Measurements from ENCODE around the gene TCERG1.

The TCERG1 gene

GRCh38 chr5:146409054-146409671 is 38.0 kb upstream of the TCERG1 start:
- H3K4me3 ChIP-seq (ENCODE audit: low read depth, low read length), result no peak overlapping the region
- no peak for DNase-seq (ENCODE audit: low read depth)
- no peak for TF ChIP-seq CTCF (IDR thresholded peaks at IDR 0.05; ENCODE audit: insufficient read depth, low read depth, low read length, missing control alignments)

- TF ChIP-seq CTCF (IDR thresholded peaks at IDR 0.05; ENCODE audit: insufficient read depth, low read depth, low read length, missing control alignments), result no peak
- DNase-seq (ENCODE audit: low read depth), result no peak
- no peak overlapping the region for H3K4me3 ChIP-seq (ENCODE audit: low read depth, low read length)
Measured at GRCh38 chr5:146410272-146410671, 36.9 kb upstream of the TCERG1 start.

DNA sequence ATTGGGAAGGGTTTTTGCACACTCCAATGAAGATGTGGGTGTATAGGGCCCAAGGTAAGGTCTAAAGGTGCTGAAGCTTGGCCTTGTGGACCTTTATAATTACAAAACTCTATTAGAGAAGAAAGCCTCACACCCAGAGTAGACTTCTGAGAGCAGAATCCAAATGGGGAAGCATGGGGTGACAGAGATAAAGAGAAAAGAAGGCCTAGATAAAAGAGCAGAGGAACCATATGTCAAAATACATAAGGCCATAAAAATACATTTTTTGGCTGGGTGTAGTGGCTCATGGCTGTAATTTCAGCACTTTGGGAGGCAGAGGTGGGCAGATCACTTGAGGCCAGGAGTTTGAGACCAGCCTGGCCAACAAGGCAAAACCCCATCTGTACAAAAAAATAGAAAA is 27.4 kb upstream of the TCERG1 start:
- H3K4me3 ChIP-seq (ENCODE audit: low read depth, low read length), result no peak overlapping the region
- TF ChIP-seq CTCF (IDR thresholded peaks at IDR 0.05; ENCODE audit: insufficient read depth, low read depth, low read length, missing control alignments), result no peak
- no peak for DNase-seq (ENCODE audit: low read depth)

- TF ChIP-seq CTCF (IDR thresholded peaks at IDR 0.05; ENCODE audit: insufficient read depth, low read depth, low read length, missing control alignments), result no peak
- no peak for DNase-seq (ENCODE audit: low read depth)
- no peak overlapping the region for H3K4me3 ChIP-seq (ENCODE audit: low read depth, low read length)
Measured at GRCh38 chr5:146425023-146425422, 22.1 kb upstream of the TCERG1 start.

DNA sequence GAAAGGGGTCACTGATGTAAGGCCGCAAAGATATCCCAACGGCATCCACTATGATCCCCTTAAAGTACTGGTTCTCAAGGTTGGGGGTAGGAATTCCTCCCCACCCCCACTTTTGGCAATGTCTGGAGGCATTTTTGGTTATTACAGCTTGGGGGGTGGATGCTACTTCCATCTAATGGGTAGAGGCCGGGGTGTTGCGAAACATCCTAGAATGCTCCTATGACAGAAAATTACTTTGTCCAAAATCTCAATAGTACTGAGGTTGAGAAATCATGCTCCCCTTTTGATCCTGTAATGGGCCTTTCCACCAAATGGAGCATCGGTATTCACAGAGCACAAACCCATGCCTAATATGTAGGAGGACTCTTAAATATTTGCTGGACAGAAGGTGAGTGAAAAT is 20.8 kb upstream of the TCERG1 start:
- no peak for DNase-seq (ENCODE audit: low read depth)
- H3K4me3 ChIP-seq (ENCODE audit: low read depth, low read length), result no peak overlapping the region
- TF ChIP-seq CTCF (IDR thresholded peaks at IDR 0.05; ENCODE audit: insufficient read depth, low read depth, low read length, missing control alignments), result no peak

- TF ChIP-seq CTCF (IDR thresholded peaks at IDR 0.05; ENCODE audit: insufficient read depth, low read depth, low read length, missing control alignments), result peak; percentile 55
- DNase-seq (ENCODE audit: low read depth), result peak; percentile 41
Measured at GRCh38 chr5:146426853-146427618, 20.1 kb upstream of the TCERG1 start.

More at GRCh38 chr5:146426853-146427618, 20.1 kb upstream of the TCERG1 start:
- no peak overlapping the region for H3K4me3 ChIP-seq (ENCODE audit: low read depth, low read length)

Data from GM12865 (cell line).